Type B pancreatic cell (in vitro differentiated cells): ENCODE measurements around the gene GBGT1. TPM values are rescaled to one million over a fixed set of nuclear protein-coding genes. Genes with fewer than 3 reads are reported as not detected.

Source experiments
- DNase-seq: peaks from one replicate; pipeline ENCODE4 v3.0.0; 2021; ENCODE audit warnings: mixed read lengths; ENCODE audit not compliant: unreplicated experiment; ENCODE audit errors: extremely low spot score
- H3K27ac Mint-ChIP-seq: 2 replicates; pipeline ENCODE4 v1.8.0; 2021; ENCODE audit warnings: mild to moderate bottlenecking, mixed read lengths
- H3K27me3 Mint-ChIP-seq: 2 replicates; pipeline ENCODE4 v1.8.0; 2021; ENCODE audit warnings: mixed read lengths
- H3K36me3 Mint-ChIP-seq: 2 replicates; pipeline ENCODE4 v1.8.0; 2021; ENCODE audit warnings: mixed read lengths
- H3K4me1 Mint-ChIP-seq: one replicate; pipeline ENCODE4 v1.8.0; 2021; ENCODE audit warnings: mixed read lengths; ENCODE audit not compliant: unreplicated experiment
- H3K4me3 Mint-ChIP-seq: 2 replicates; pipeline ENCODE4 v1.8.0; 2021; ENCODE audit warnings: mild to moderate bottlenecking, mixed read lengths
- H3K9me3 Mint-ChIP-seq: 2 replicates; pipeline ENCODE4 v1.8.0; 2021; ENCODE audit warnings: mixed read lengths
- total RNA-seq: library from RNA; stranded (reverse); gene quantifications from 2 replicates; pipeline ENCODE4 v1.2.1, GENCODE V29; 2021; ENCODE audit warnings: low replicate concordance
- TF ChIP-seq, protein P1 (sequence below): fragments of 200-600 bp; sonication (generic); conservative IDR thresholded peaks from 2 replicates; pipeline ENCODE4 v1.5.0; 2021; ENCODE audit warnings: antibody characterized with exemption, mild to moderate bottlenecking

GBGT1 gene
- total RNA-seq, 1 donor from 2014 or later = 21.0 TPM

DNA sequence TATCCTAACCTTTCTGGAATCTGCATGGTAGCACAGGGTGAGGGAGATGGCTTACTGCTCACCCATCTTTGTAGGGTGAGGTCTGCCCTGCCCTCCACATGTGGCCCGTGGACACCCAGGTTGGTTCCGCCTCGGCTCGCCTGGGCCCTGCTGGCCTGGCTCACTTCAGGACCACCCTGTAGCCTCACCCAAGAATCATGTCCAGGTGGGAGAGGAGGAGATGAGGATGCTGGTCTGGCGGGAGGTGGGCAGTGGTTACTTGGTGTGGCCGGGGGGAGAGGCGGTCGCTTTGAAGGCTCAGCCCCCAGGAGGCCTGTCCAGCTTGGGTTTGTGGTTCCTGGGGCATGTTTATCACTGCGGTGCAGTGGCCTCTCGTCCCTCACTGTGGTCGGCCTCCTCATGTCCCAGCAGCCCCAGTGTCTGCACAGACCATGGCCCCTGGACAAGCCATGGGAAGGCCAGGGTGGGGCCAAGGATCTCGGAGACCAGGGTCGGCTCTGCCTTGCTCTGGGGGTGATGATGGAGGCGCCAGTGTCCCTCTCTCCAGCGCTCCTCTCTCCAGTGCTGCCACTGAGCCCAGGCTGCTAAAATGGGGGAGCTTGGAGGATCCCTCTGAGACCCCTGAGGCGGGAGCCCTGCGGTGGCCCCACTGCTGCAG lies 40.8 kb upstream of the GBGT1 start:
- TF ChIP-seq, protein P1, sequence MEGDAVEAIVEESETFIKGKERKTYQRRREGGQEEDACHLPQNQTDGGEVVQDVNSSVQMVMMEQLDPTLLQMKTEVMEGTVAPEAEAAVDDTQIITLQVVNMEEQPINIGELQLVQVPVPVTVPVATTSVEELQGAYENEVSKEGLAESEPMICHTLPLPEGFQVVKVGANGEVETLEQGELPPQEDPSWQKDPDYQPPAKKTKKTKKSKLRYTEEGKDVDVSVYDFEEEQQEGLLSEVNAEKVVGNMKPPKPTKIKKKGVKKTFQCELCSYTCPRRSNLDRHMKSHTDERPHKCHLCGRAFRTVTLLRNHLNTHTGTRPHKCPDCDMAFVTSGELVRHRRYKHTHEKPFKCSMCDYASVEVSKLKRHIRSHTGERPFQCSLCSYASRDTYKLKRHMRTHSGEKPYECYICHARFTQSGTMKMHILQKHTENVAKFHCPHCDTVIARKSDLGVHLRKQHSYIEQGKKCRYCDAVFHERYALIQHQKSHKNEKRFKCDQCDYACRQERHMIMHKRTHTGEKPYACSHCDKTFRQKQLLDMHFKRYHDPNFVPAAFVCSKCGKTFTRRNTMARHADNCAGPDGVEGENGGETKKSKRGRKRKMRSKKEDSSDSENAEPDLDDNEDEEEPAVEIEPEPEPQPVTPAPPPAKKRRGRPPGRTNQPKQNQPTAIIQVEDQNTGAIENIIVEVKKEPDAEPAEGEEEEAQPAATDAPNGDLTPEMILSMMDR = no peak
- no peak overlapping the region for H3K4me3 Mint-ChIP-seq
- H3K36me3 Mint-ChIP-seq = no peaks in the 10 kb centered on the region
- H3K27me3 Mint-ChIP-seq = peaks cover 8% of the 10 kb centered on the region
- DNase-seq = peak; percentile 61
- no peaks in the 10 kb centered on the region for H3K4me1 Mint-ChIP-seq
- H3K9me3 Mint-ChIP-seq = no peaks in the 10 kb centered on the region
- H3K27ac Mint-ChIP-seq = no peak overlapping the region

DNA sequence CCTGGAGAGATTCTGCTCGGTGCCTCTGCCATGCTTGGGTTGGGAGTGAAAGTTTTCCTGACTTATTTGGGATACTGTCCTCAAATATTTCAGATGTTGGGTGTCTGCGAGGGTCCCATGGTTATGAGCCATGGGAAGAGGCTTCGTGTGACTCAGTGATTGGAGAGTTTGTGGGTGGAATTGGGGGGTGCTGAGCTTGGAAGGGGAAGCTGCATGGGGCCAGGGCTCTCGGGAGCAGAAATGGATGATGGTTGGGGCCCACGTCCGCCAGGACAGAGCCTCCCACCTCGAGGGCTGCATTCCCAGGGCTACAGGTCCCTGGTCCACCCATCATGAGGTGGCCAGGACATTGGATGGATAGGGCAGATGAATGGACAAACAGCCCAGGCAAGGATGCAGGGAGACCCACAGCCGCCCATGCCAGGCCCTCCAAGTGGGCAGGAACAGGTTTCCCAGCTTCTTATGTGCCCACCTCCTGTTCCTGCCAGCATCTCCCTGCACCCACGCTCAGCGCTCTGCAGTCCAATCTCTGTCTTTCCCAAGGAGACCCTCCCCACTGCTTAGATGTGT lies 39.9 kb upstream of the GBGT1 start:
- peak; percentile 65 for DNase-seq
- H3K27me3 Mint-ChIP-seq = peaks cover 8% of the 10 kb centered on the region
- H3K36me3 Mint-ChIP-seq = no peaks in the 10 kb centered on the region
- no peaks in the 10 kb centered on the region for H3K9me3 Mint-ChIP-seq
- TF ChIP-seq, protein P1 = no peak
- H3K27ac Mint-ChIP-seq = no peak overlapping the region
- H3K4me1 Mint-ChIP-seq = no peaks in the 10 kb centered on the region
- no peak overlapping the region for H3K4me3 Mint-ChIP-seq

DNA sequence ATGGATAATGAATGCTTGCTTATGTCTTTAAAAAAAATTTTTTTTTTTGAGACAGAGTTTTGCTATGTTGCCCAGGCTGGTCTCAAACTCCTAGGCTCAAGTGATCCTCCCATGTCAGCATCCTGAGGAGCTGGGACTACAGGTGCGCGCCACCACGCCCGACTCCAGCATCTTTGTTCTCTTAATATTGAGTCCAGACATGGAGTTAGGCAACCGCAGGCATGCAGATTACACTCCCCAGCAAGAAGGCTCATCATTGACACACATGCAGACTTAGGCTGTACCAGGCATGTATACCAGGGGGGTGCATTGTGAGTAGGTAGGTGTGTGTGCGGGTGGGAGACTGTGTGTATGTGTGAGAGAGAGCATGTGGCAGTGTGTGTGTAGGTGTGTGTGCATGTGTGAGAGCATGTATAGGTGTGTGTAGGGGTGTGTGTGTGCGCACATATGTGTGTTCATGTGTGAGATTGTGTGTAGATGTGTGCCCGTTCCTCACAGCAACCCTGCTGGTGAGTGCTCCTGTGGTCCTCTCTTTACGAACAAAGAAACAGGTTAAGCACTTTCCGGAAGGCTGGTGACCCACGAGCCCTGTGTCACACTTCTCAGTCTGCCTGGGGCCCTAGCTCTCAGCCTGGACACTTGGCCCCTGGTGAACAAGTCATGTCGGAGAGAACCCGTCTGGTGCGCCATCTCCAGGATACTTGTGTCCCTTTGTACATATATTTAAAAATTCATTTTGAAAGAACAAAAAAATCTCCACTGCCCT lies 39.2 kb upstream of the GBGT1 start:
- DNase-seq = peak; percentile 37
- no peaks in the 10 kb centered on the region for H3K9me3 Mint-ChIP-seq
- H3K4me1 Mint-ChIP-seq = no peaks in the 10 kb centered on the region
- H3K36me3 Mint-ChIP-seq = no peaks in the 10 kb centered on the region
- no peak overlapping the region for H3K27ac Mint-ChIP-seq
- H3K4me3 Mint-ChIP-seq = no peak overlapping the region
- peaks cover 8% of the 10 kb centered on the region for H3K27me3 Mint-ChIP-seq
- TF ChIP-seq, protein P1 = no peak

DNA sequence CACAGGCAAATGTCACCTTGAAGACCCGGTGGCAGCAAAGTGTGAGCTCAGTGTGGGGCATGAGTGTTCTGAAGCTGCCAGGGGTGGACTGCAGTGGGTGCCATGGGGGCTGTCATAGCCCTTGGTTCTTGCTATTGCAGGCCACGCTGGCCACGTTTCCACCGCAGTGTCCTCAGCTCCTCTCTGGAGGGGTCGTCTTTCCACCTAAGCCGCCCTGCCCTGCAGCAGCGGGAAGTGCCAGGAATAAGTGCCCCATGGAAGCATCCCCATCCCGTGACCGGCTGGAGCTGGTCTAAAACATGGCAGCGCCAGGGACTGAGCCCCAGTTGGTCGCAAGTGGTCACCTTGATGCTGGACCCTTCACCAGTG lies 38.4 kb upstream of the GBGT1 start:
- Mint-ChIP-seq H3K27me3 (peaks cover 8% of the 10 kb centered on the region), H3K9me3 (no peaks in the 10 kb centered on the region), H3K27ac (no peak overlapping the region), H3K36me3 (no peaks in the 10 kb centered on the region), H3K4me1 (no peaks in the 10 kb centered on the region), H3K4me3 (no peak overlapping the region)
- TF ChIP-seq, protein P1 = no peak
- DNase-seq = no peak

DNA sequence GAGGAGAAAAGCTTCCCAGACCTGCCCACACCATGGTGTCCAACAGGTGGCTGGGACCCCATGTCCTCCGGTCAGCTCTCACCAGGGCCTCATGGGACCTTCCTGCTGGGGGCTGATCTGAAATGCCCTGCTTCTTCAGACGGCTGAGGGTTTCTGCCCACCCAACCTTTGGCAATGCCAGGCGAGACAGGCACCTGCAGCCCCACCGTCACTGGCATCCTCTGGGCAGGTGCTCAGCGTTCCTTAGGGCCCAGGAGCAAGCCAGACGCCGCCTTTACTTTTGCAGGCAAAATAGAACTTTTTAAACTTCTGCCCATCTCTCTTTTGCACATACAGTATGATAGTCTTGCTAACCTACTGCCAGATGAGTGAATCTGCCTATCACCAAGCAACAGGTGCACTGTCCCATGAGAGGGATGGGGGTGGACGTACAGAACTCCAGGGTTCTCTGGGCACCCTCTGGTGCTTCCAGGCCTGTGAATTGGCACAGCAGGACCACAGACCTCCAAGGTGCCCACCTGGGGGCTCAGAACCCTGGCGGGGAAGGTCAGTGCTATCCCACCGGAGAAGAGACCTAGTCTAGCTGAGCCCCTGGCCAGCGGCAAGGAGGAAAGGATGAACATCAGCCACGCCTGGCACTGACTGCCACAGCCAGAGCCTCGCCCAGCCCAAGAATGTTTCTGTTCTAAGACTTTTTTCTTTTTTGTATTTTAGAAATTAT lies 37.9 kb upstream of the GBGT1 start:
- Mint-ChIP-seq H3K27ac (no peak overlapping the region), H3K9me3 (no peaks in the 10 kb centered on the region), H3K4me1 (no peaks in the 10 kb centered on the region), H3K27me3 (peaks cover 8% of the 10 kb centered on the region), H3K36me3 (no peaks in the 10 kb centered on the region), H3K4me3 (no peak overlapping the region)
- no peak for DNase-seq
- TF ChIP-seq, protein P1 = no peak
